Measurements from ENCODE around the gene MAF. TPM values are rescaled to one million over a fixed set of nuclear protein-coding genes. Genes with fewer than 3 reads are reported as not detected.

Gene MAF
- total and polyA plus RNA-seq, 9 of the 15 experiments (the other 6 are each of a cell fraction or from before 2014, with no cell fraction given): 0.01 to 0.18 TPM; not detected in 7

DNA sequence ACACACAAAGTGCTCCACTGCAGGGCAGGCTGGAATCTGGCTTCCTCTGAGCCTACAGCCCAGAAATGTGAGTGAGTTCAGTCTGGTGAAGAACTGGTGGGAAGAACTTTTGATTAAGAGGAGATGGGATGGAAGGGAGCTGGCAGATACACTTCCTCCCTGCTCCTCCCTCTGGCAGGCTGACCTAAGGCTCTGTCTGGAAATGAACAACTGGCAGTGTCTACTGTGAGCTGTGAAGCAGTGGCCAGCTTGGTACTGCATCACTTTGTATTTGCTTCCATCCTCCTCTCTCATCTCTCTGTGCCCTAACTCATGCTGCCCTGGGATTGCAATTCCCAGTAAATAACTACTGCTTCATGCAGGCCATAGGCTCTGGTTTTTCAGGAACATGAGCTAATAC is 45.6 kb downstream of the MAF start:
- POLR2A ChIA-PET: interaction anchor here (0.7 kb wide), 1 partner anchor 11 kb away, joined by 4 read pairs; no protein-coding TSS in a partner anchor
- no peaks in the 10 kb centered on the region for H3K4me1 ChIP-seq (replicated peaks in 1 of 2; ENCODE audit: control insufficient read depth in 2 of 2, insufficient read depth in 2 of 2, low read length in 2 of 2)
- no peaks in the 10 kb centered on the region for H3K36me3 ChIP-seq (ENCODE audit: control insufficient read depth, insufficient read depth, low read length)
- no peak overlapping the region for H3K9ac ChIP-seq (ENCODE audit: insufficient read depth in 1 of 2, low read depth in 2 of 2, low read length in 2 of 2)
- BruUV-seq (replicated peaks): no TSS peak
- ATAC-seq (no peak), DNase-seq (ENCODE audit: extremely low read depth in 1 of 4, low spot score in 3 of 4) (no peak), FAIRE-seq (no peak)
- no peak overlapping the region for H3K4me3 ChIP-seq
- intact Hi-C loops (cut with micrococcal nuclease) (no loop called here), in situ Hi-C loops (cut with MboI) (no loop called here)
- H2AFZ ChIP-seq (ENCODE audit: low read depth, low read length): no peak overlapping the region
- H3K79me2 ChIP-seq (ENCODE audit: control insufficient read depth, insufficient read depth, low read length): no peaks in the 10 kb centered on the region
- H3K4me2 ChIP-seq (ENCODE audit: insufficient read depth, low read length): no peak overlapping the region
- CTCF ChIA-PET (ENCODE audit: low intra/inter-chr PET ratio): no interaction called here
- H3K9me3 ChIP-seq (replicated peaks; ENCODE audit: control insufficient read depth, insufficient read depth, low read depth, low read length): no peaks in the 10 kb centered on the region
- no peaks in the 10 kb centered on the region for H4K20me1 ChIP-seq (replicated peaks; ENCODE audit: control insufficient read depth, insufficient read depth, low read length)
- H3K9me1 ChIP-seq (ENCODE audit: control insufficient read depth, insufficient read depth, low read length): no peaks in the 10 kb centered on the region
- peaks cover 0 to 24% of the 10 kb centered on the region in 2 experiments; a peak in 3 of 5 replicates for H3K27me3 ChIP-seq (ENCODE audit: control insufficient read depth in 2 of 2, insufficient read depth in 2 of 2, low read length in 2 of 2)
- H3K27ac ChIP-seq (ENCODE audit: extremely low read depth, low read depth, low read length): no peak overlapping the region
- TF ChIP-seq SMAD4 (CRISPR knock-in tag; conservative IDR thresholded peaks at IDR 0.05) (no peak), BCLAF1 (IDR thresholded peaks at IDR 0.05; ENCODE audit: borderline replicate concordance in 1 of 2, control insufficient read depth in 1 of 2, low read depth in 2 of 2, low read length in 1 of 2) (no peak), ZNF217 (CRISPR knock-in tag; IDR thresholded peaks at IDR 0.05) (no peak), ZNF407 (IDR thresholded peaks at IDR 0.05; ENCODE audit: low read depth) (no peak), ZNF263 (CRISPR knock-in tag; IDR thresholded peaks at IDR 0.05; ENCODE audit: borderline replicate concordance) (no peak), ZFX (CRISPR knock-in tag; IDR thresholded peaks at IDR 0.05) (no peak)
- TF ChIP-seq, protein P1, sequence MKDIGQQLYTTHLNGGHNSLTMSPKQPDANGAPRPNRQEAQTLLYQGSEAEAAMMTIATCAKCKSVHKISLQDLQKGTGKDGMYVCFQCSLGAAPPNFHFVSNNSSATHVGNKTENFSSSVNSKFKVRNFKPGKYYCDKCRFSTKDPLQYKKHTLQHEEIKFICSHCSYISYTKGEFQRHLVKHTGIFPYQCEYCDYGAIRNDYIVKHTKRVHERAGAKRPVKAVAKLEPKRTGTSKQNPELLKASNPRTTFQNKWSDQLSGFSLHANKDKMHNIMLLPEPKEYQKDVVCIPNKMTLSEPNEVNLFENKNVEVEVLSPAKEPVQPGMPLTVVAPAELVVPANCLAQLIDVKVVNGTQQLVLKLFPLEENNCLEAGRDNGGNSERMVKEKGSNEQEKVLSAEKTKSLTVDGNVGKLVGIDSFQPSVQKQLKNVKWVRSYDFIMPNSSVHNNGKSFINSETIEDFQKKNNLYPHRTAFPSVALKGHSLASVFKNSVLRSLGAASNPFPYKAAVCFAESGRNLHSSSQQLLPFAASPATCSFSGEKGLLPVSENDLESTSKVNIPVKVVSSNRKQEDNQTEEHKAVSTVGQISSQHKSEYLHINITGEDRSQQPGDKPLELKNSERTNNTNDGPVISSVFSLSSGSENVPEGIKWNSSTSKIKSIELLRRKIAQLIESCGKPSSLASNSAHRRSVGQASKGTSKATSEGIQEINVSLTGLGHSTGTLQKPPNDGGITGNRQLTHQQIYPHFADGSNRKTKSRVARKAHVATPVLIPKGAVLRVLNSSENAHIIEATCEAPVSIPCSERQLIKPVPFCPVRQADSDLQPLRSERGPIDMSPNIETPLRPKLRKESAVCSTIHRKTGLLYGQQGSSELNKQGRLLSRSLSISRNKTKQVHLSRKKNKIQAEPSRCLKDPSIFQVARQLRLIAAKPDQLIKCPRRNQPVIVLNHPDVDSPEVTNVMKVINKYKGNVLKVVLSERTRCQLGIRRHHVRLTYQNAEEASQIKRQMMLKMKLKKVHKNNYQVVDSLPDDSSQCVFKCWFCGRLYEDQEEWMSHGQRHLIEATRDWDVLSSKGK (CRISPR knock-in tag; IDR thresholded peaks at IDR 0.05): no peak
